T-cell (primary cell): ENCODE measurements around the gene PARP12. TPM values are rescaled to one million over a fixed set of nuclear protein-coding genes. Genes with fewer than 3 reads are reported as not detected.

Experiments
- ATAC-seq, 4 experiments: fragments of 200-7000 bp in 3 of 4; fragments of 150-1000 bp in 1 of 4; cut with Tn5 transposase; replicated peaks in 1 of 4; 1 replicate in 3 of 4; 2 replicates in 1 of 4; pipeline ENCODE4 v1.10.0; 2021; ENCODE audit warnings: moderate library complexity in 3 of 4, mild to moderate bottlenecking in 2 of 4, moderate number of reproducible peaks in 1 of 4
- CTCF ChIA-PET, 2 donors: fragments of 300-600 bp; sonication (Branson Sonifier 250); formaldehyde crosslinking; loops; one replicate each; lab custom pipeline; 2022; ENCODE audit warnings: antibody characterized with exemption in 2 of 2; lab: Charles Lee
- POLR2A ChIA-PET, 2 donors: fragments of 300-600 bp; sonication (Branson Sonifier 250); formaldehyde crosslinking; loops; one replicate each; lab custom pipeline; 2022; ENCODE audit warnings: antibody characterized with exemption in 2 of 2; lab: Charles Lee
- DNase-seq, 35 experiments: peaks; one replicate each; pipeline versions ENCODE4 v3.0.0 to v3.0.0-alpha.2; 2013 to 2023
- H3K27ac ChIP-seq: one replicate; pipeline ENCODE4 v1.5.1; 2013; ENCODE audit warnings: low read length
- H3K27me3 ChIP-seq, 2 experiments: replicated peaks in 1 of 2; 1 replicate in 1 of 2; 2 replicates in 1 of 2; pipeline versions ENCODE4 v1.6.1 to v1.7.0; 2013; ENCODE audit warnings: low read length in 1 of 2, mixed read lengths in 1 of 2; ENCODE audit not compliant: control insufficient read depth in 2 of 2, insufficient read depth in 2 of 2; ENCODE audit errors: extremely low read depth in 1 of 2
- H3K36me3 ChIP-seq, 2 donors: 1 replicate in 1 of 2; 2 replicates in 1 of 2; pipeline versions ENCODE4 v1.6.1 to v1.7.0; 2013; ENCODE audit warnings: low read length in 1 of 2; ENCODE audit not compliant: control insufficient read depth in 2 of 2, insufficient read depth in 1 of 2; ENCODE audit errors: extremely low read depth in 1 of 2
- H3K4me1 ChIP-seq, 2 experiments: 1 replicate in 1 of 2; 2 replicates in 1 of 2; pipeline versions ENCODE4 v1.6.1 to v1.7.0; 2013; ENCODE audit warnings: low read length in 2 of 2, mixed read lengths in 1 of 2; ENCODE audit not compliant: insufficient read depth in 2 of 2, control insufficient read depth in 1 of 2; ENCODE audit errors: extremely low read depth in 1 of 2
- H3K4me3 ChIP-seq, 2 donors: 1 replicate in 1 of 2; 2 replicates in 1 of 2; pipeline versions ENCODE4 v1.5.1 to v1.7.0; 2013; ENCODE audit warnings: mild to moderate bottlenecking in 2 of 2, low read length in 1 of 2, moderate library complexity in 1 of 2; ENCODE audit not compliant: control insufficient read depth in 1 of 2; ENCODE audit errors: extremely low read depth in 1 of 2
- H3K9me3 ChIP-seq: 2 replicates; pipeline ENCODE4 v1.7.0; 2013
- H3K27ac Mint-ChIP-seq, 2 donors: one replicate each; pipeline ENCODE4 v1.8.0; 2020 to 2021; ENCODE audit warnings: mild to moderate bottlenecking in 2 of 2, mixed read lengths in 2 of 2
- H3K27me3 Mint-ChIP-seq, 2 donors: one replicate each; pipeline ENCODE4 v1.8.0; 2021 to 2022; ENCODE audit warnings: mixed read lengths in 2 of 2
- H3K36me3 Mint-ChIP-seq: one replicate; pipeline ENCODE4 v1.8.0; 2021; ENCODE audit warnings: mixed read lengths
- H3K4me1 Mint-ChIP-seq, 3 donors: one replicate each; pipeline ENCODE4 v1.8.0; 2020 to 2022; ENCODE audit warnings: mixed read lengths in 3 of 3, mild to moderate bottlenecking in 1 of 3
- H3K4me3 Mint-ChIP-seq, 3 donors: one replicate each; pipeline ENCODE4 v1.8.0; 2020 to 2022; ENCODE audit warnings: mild to moderate bottlenecking in 3 of 3, mixed read lengths in 3 of 3, moderate library complexity in 3 of 3
- H3K9me3 Mint-ChIP-seq, 3 donors: one replicate each; pipeline ENCODE4 v1.8.0; 2020 to 2022; ENCODE audit warnings: mixed read lengths in 3 of 3
- WGBS: methylation state at CpG from one replicate; pipeline ENCODE4 v1.1.5; 2013; ENCODE audit warnings: missing lambda C conversion rate; ENCODE audit not compliant: insufficient coverage; 5-methylcytosine and 5-hydroxymethylcytosine counted together
- total RNA-seq, 35 experiments: library from RNA in 6 of 35; stranded (reverse) in 6 of 35; fragments of 120-200 nt in 1 of 35; gene quantifications; one replicate each; pipeline versions ENCODE4 v1.2.1 to v1.2.4 and lab custom pipeline; 2013 to 2026

The PARP12 gene
- total RNA-seq, 5 donors from 2014 or later (not counting 1 experiment from before 2014, with no cell fraction given): 104 to 129 (median 108) TPM

- CTCF ChIA-PET: interaction anchor here in 1 of 2 donors (0.5 to 1.1 kb wide), 3 partner anchors 11 to 412 kb away, joined by 3 to 4 read pairs (median 4); no protein-coding TSS in a partner anchor
- Histone ChIP-seq H3K27ac (no peak overlapping the region), H3K4me3 (no peak overlapping the region), H3K4me1 (peaks cover 27 to 53% of the 10 kb centered on the region in 2 experiments), H3K9me3 (no peaks in the 10 kb centered on the region), H3K27me3 (no peaks in the 10 kb centered on the region), H3K36me3 (peaks cover 5 to 32% of the 10 kb centered on the region in 2 donors)
- no peaks in the 10 kb centered on the region for H3K9me3 Mint-ChIP-seq
- no peak for DNase-seq
- H3K4me1 Mint-ChIP-seq: peaks cover 78 to 85% (median 81%) of the 10 kb centered on the region in 3 donors
- ATAC-seq: no peak
- peaks cover 46% of the 10 kb centered on the region for H3K36me3 Mint-ChIP-seq
- peak overlapping the region; percentile 72 to 91 for H3K27ac Mint-ChIP-seq
- peak overlapping the region in 2 of 3 donors; percentile 17 to 87 for H3K4me3 Mint-ChIP-seq
- H3K27me3 Mint-ChIP-seq: no peaks in the 10 kb centered on the region
- 50% methylated on average over 3 of the region's 7 CpGs for WGBS
- POLR2A ChIA-PET: interaction anchor here (0.5 to 0.6 kb wide), 4 partner anchors 14 to 651 kb away, joined by 3 to 7 read pairs (median 4); no protein-coding TSS in a partner anchor
These were observed 4.2 kb downstream of the PARP12 start for GRCh38 chr7:140058517-140058916.

GRCh38 chr7:140057143-140057535 lies 5.6 kb downstream of the PARP12 start:
- Histone ChIP-seq H3K4me1 (peaks cover 23 to 46% of the 10 kb centered on the region in 2 experiments), H3K9me3 (no peaks in the 10 kb centered on the region), H3K36me3 (peaks cover 5 to 36% of the 10 kb centered on the region in 2 donors), H3K27ac (no peak overlapping the region), H3K27me3 (no peaks in the 10 kb centered on the region), H3K4me3 (no peak overlapping the region)
- CTCF ChIA-PET: no interaction called here
- DNase-seq (no peak), ATAC-seq (no peak)
- H3K9me3 Mint-ChIP-seq: no peaks in the 10 kb centered on the region
- H3K36me3 Mint-ChIP-seq: peaks cover 58% of the 10 kb centered on the region
- POLR2A ChIA-PET: interaction anchor here in 1 of 2 donors (0.6 kb wide), 1 partner anchor 407 kb away, joined by 4 read pairs; no protein-coding TSS in a partner anchor
- H3K4me3 Mint-ChIP-seq: no peak overlapping the region
- peaks cover 79 to 93% (median 85%) of the 10 kb centered on the region in 3 donors for H3K4me1 Mint-ChIP-seq
- WGBS: 100% methylated on average over 2 of the region's 3 CpGs
- no peaks in the 10 kb centered on the region for H3K27me3 Mint-ChIP-seq
- peak overlapping the region in 1 of 2 donors; percentile 51 for H3K27ac Mint-ChIP-seq

- no peak overlapping the region for H3K4me3 Mint-ChIP-seq
- peaks cover 73 to 90% (median 84%) of the 10 kb centered on the region in 3 donors for H3K4me1 Mint-ChIP-seq
- H3K36me3 Mint-ChIP-seq: peaks cover 60% of the 10 kb centered on the region
- WGBS: 100% methylated on average over 2 of the region's 5 CpGs
- Histone ChIP-seq H3K27me3 (no peaks in the 10 kb centered on the region), H3K4me1 (peaks cover 20 to 40% of the 10 kb centered on the region in 2 experiments), H3K9me3 (no peaks in the 10 kb centered on the region), H3K4me3 (no peak overlapping the region), H3K27ac (no peak overlapping the region), H3K36me3 (peaks cover 5 to 40% of the 10 kb centered on the region in 2 donors)
- peak overlapping the region in 1 of 2 donors; percentile 52 for H3K27ac Mint-ChIP-seq
- ATAC-seq (no peak), DNase-seq (no peak)
- H3K9me3 Mint-ChIP-seq: no peaks in the 10 kb centered on the region
- H3K27me3 Mint-ChIP-seq: no peaks in the 10 kb centered on the region
- ChIA-PET POLR2A (interaction anchor here in 1 of 2 donors (0.6 kb wide), 1 partner anchor 408 kb away, joined by 4 read pairs; no protein-coding TSS in a partner anchor), CTCF (interaction anchor here in 1 of 2 donors (0.8 kb wide), 1 partner anchor 438 kb away, joined by 3 read pairs; no protein-coding TSS in a partner anchor)
These were observed 6.2 kb downstream of the PARP12 start for GRCh38 chr7:140056431-140057142.

- ChIA-PET CTCF (no interaction called here), POLR2A (no interaction called here)
- no peaks in the 10 kb centered on the region for H3K27me3 ChIP-seq
- no peak overlapping the region for H3K4me3 Mint-ChIP-seq
- peak overlapping the region in 1 of 2 donors; percentile 25 for H3K27ac Mint-ChIP-seq
- H3K27ac ChIP-seq: no peak overlapping the region
- DNase-seq (no peak), ATAC-seq (no peak)
- H3K9me3 ChIP-seq: no peaks in the 10 kb centered on the region
- H3K4me1 ChIP-seq: peaks cover 13 to 32% of the 10 kb centered on the region in 2 experiments
- no peaks in the 10 kb centered on the region for H3K9me3 Mint-ChIP-seq
- peaks cover 5 to 41% of the 10 kb centered on the region in 2 donors for H3K36me3 ChIP-seq
- peaks cover 60% of the 10 kb centered on the region for H3K36me3 Mint-ChIP-seq
- H3K4me3 ChIP-seq: no peak overlapping the region
- no peaks in the 10 kb centered on the region for H3K27me3 Mint-ChIP-seq
- H3K4me1 Mint-ChIP-seq: peaks cover 66 to 83% (median 76%) of the 10 kb centered on the region in 3 donors
- no CpG with 5 or more reads among the region's 2 CpGs for WGBS
These were observed 6.9 kb downstream of the PARP12 start for GRCh38 chr7:140055833-140056232.

GRCh38 chr7:140054751-140055150 lies 8.0 kb downstream of the PARP12 start:
- no peaks in the 10 kb centered on the region for H3K27me3 ChIP-seq
- H3K9me3 Mint-ChIP-seq: no peaks in the 10 kb centered on the region
- DNase-seq (no peak), ATAC-seq (no peak)
- H3K9me3 ChIP-seq: no peaks in the 10 kb centered on the region
- H3K36me3 ChIP-seq: peaks cover 5 to 42% of the 10 kb centered on the region in 2 donors
- peaks cover 67% of the 10 kb centered on the region for H3K36me3 Mint-ChIP-seq
- no peak overlapping the region for H3K4me3 Mint-ChIP-seq
- no peaks in the 10 kb centered on the region for H3K27me3 Mint-ChIP-seq
- POLR2A ChIA-PET: no interaction called here
- peaks cover 3 to 22% of the 10 kb centered on the region in 2 experiments for H3K4me1 ChIP-seq
- 100% methylated on average over 3 of the region's 4 CpGs for WGBS
- H3K27ac ChIP-seq: no peak overlapping the region
- no peak overlapping the region for H3K4me3 ChIP-seq
- peaks cover 64 to 82% (median 72%) of the 10 kb centered on the region in 3 donors for H3K4me1 Mint-ChIP-seq
- H3K27ac Mint-ChIP-seq: peak overlapping the region in 1 of 2 donors; percentile 29
- CTCF ChIA-PET: no interaction called here

GRCh38 chr7:140053812-140054539 lies 8.8 kb downstream of the PARP12 start:
- no peak overlapping the region for H3K4me3 ChIP-seq
- peaks cover 0 to 15% of the 10 kb centered on the region in 2 experiments for H3K4me1 ChIP-seq
- no peak overlapping the region for H3K4me3 Mint-ChIP-seq
- H3K27me3 Mint-ChIP-seq: no peaks in the 10 kb centered on the region
- H3K36me3 Mint-ChIP-seq: peaks cover 69% of the 10 kb centered on the region
- H3K4me1 Mint-ChIP-seq: peaks cover 60 to 81% (median 65%) of the 10 kb centered on the region in 3 donors
- peak overlapping the region; percentile 29 to 45 for H3K27ac Mint-ChIP-seq
- POLR2A ChIA-PET: no interaction called here
- no peaks in the 10 kb centered on the region for H3K9me3 ChIP-seq
- CTCF ChIA-PET: no interaction called here
- H3K36me3 ChIP-seq: peaks cover 5 to 49% of the 10 kb centered on the region in 2 donors
- no peak overlapping the region for H3K27ac ChIP-seq
- peak in 1 of 35 experiments; percentile 5 for DNase-seq
- ATAC-seq: no peak
- no peaks in the 10 kb centered on the region for H3K9me3 Mint-ChIP-seq
- no peaks in the 10 kb centered on the region for H3K27me3 ChIP-seq
- WGBS: 67% methylated on average over 1 of the region's 3 CpGs
